Lung (tissue), 16 donors: ENCODE results near the gene POLR3B. TPM values are rescaled to one million over a fixed set of nuclear protein-coding genes. Genes with fewer than 3 reads are reported as not detected.

Source experiments
- ATAC-seq: fragments of 200-7000 bp; cut with Tn5 transposase; one replicate; pipeline ENCODE4 v1.9.1; 2020; ENCODE audit warnings: moderate number of reproducible peaks; ENCODE audit not compliant: insufficient read depth, low FRiP score
- DNase-seq, 3 donors: peaks; one replicate each; pipeline ENCODE4 v3.0.0-alpha.2; 2013 to 2017
- H3K27ac ChIP-seq, 2 donors: one replicate each; pipeline ENCODE4 v1.5.1; 2013; ENCODE audit warnings: mild to moderate bottlenecking in 2 of 2, moderate library complexity in 2 of 2, control low read depth in 1 of 2, inconsistent platforms in 1 of 2, low read depth in 1 of 2, low read length in 1 of 2
- H3K27me3 ChIP-seq, 3 donors: one replicate each; pipeline ENCODE4 v1.5.1; 2013; ENCODE audit warnings: low read length in 2 of 3; ENCODE audit not compliant: control insufficient read depth in 3 of 3, insufficient read depth in 3 of 3
- H3K36me3 ChIP-seq, 4 donors: one replicate each; pipeline ENCODE4 v1.5.1; 2013; ENCODE audit warnings: low read length in 4 of 4, mild to moderate bottlenecking in 1 of 4, moderate library complexity in 1 of 4; ENCODE audit not compliant: control insufficient read depth in 4 of 4, insufficient read depth in 4 of 4
- H3K4me1 ChIP-seq, 5 donors: one replicate each; pipeline ENCODE4 v1.5.1; 2013; ENCODE audit warnings: low read length in 5 of 5, mild to moderate bottlenecking in 2 of 5, moderate library complexity in 1 of 5; ENCODE audit not compliant: control insufficient read depth in 5 of 5, insufficient read depth in 5 of 5
- H3K4me3 ChIP-seq: one replicate; pipeline ENCODE4 v1.5.1; 2013; ENCODE audit warnings: mild to moderate bottlenecking, control low read depth, moderate library complexity
- H3K9ac ChIP-seq, 2 donors: one replicate each; pipeline ENCODE4 v1.5.1; 2013; ENCODE audit warnings: low read length in 2 of 2, control low read depth in 1 of 2; ENCODE audit not compliant: insufficient read depth in 1 of 2
- H3K9me3 ChIP-seq, 4 donors: one replicate each; pipeline ENCODE4 v1.5.1; 2013; ENCODE audit warnings: low read length in 3 of 4, mild to moderate bottlenecking in 1 of 4, moderate library complexity in 1 of 4; ENCODE audit not compliant: control insufficient read depth in 4 of 4, insufficient read depth in 3 of 4
- CTCF ChIP-seq: IDR thresholded peaks from 2 replicates; pipeline ENCODE4 v1.5.1; 2012; ENCODE audit warnings: mild to moderate bottlenecking; ENCODE audit errors: control extremely low read depth, extremely low read depth
- WGBS, 2 donors: extraction: QIAGEN DNeasy Blood & Tissue Kit; methylation state at CpG; one replicate each; pipeline ENCODE4 v1.1.7; 2013; 5-methylcytosine and 5-hydroxymethylcytosine counted together
- long read RNA-seq, 5 donors: transcript quantifications; one replicate each; lab custom pipeline, GENCODE V29; 2026
- polyA plus RNA-seq, 2 donors: library from polyadenylated mRNA; stranded (reverse); fragments of 200-250 nt; gene quantifications; one replicate each; pipeline ENCODE4 v1.2.1, GENCODE V29; 2013
- total RNA-seq, 2 donors: library from RNA; depleted of rRNA in 1 of 2; stranded (reverse); fragments of >200 nt in 1 of 2; gene quantifications; one replicate each; pipeline ENCODE4 v1.2.1, GENCODE V29; 2014 to 2021
- donor health status: control.
- donor health status: control.
- donor health status: Bipolar disorder and iron deficiency.
- donor health status: healthy.
- donor health status: DM: yes; HTN: yes; CAD: no.

Gene POLR3B
- 10 to 100 TPM; 11.4 to 13.5 TPM for total RNA-seq
- polyA plus RNA-seq = 1 to 10 TPM; 3.6 to 6.6 TPM
- long read RNA-seq, donor 1 = 0 reads
- long read RNA-seq, donor 2 = 0 reads
- long read RNA-seq, donor 3 = 0 reads
- long read RNA-seq, donor 4 = 0 reads
- long read RNA-seq, donor 5, full-length matches to known transcripts = 2 of 2 reads
- long read RNA-seq, donor 5, partial matches to known transcripts = 0 of 2 reads
- long read RNA-seq, donor 5, other reads (novel, unspliced or antisense) = 0 of 2 reads

DNA sequence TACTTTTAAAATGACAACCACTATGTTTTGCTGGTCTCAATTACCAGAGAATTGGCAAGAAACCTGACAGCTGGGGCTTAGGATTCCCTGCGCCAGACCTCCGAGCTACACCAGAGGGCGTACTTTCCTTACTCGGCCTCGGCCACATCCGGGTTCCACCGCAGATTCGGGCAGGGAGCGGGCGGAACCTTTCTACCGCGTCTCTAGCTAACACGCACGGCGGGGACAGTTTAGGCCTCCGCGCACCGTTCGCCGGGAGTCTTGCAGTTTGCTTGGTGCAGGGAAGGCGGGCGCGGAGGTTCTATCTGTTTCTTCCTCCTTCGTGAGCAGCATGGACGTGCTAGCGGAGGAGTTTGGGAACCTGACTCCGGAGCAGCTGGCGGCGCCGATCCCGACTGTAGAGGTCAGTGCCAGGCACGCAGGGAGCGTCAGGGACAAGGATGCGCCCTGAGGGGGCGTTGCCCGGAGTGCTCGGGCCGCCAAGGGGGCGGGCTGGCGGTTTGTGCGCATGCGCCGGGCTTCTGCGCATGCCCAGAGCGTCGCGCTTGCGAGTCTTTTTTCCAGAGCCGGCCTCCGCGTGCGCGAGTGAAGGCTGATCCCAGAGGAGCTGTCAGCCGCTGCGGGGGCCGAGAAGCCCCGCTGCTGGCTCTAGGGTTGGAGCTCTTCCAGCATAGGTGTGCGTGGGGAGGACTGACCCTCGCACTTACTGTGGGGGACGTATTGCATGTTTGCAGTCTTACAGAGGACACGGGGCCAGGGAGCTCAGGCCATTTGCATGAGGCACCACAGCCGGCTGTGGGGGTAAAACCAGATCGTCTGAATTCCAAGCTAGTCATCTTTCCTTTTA is at the start of gene POLR3B:
POLR3B (plus strand) TSS at position 200 of the 847 bp plus-strand sequence; CDS start at position 332, 132 bp downstream.
- H3K36me3 ChIP-seq = no peaks in the 10 kb centered on the region
- ATAC-seq (peak; percentile 94), DNase-seq (peak; percentile 97 to 99 (median 98))
- H3K9ac ChIP-seq = peak within 1 kb of the TSS; percentile 26 to 79
- peaks cover 0 to 14% (median 5%) of the 10 kb centered on the region in 5 donors for H3K4me1 ChIP-seq
- TF ChIP-seq CTCF = peak; percentile 77
- no peaks in the 10 kb centered on the region for H3K9me3 ChIP-seq
- WGBS, 2 donors = 0% methylated on average over 63 of the region's 63 CpGs
- peak within 1 kb of the TSS; percentile 65 for H3K4me3 ChIP-seq
- H3K27me3 ChIP-seq = no peaks in the 10 kb centered on the region
- H3K27ac ChIP-seq = peak within 1 kb of the TSS; percentile 86 to 91

DNA sequence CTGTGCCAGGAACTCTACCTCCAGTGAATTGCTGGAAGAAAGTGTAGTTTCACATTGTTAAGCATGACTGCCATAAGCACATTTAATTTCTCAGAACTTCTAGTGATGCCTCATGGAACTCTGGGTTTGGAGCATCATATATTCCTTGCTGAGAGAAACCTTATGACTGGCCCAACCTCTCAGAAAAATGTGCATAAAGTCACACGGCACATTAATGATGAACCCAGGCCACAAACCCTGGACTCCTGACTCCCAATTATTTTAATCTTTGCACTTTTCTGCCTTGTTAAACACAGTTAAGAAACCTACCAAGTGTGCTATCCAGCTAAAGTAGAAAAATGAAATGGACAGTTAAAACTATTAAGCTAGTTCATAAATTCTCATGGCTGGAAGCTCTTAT is 49.4 kb upstream of the POLR3B start:
- Histone ChIP-seq H3K4me3 (no peak overlapping the region), H3K36me3 (peaks cover 0 to 3% (median 1%) of the 10 kb centered on the region in 4 donors), H3K9me3 (no peaks in the 10 kb centered on the region), H3K4me1 (peaks cover 0 to 35% (median 14%) of the 10 kb centered on the region in 5 donors), H3K27me3 (no peaks in the 10 kb centered on the region), H3K27ac (no peak overlapping the region), H3K9ac (no peak overlapping the region)
- DNase-seq (no peak), ATAC-seq (no peak)
- TF ChIP-seq CTCF = no peak
- 93 to 96% methylated on average over 1 of the region's 1 CpG for WGBS, 2 donors

DNA sequence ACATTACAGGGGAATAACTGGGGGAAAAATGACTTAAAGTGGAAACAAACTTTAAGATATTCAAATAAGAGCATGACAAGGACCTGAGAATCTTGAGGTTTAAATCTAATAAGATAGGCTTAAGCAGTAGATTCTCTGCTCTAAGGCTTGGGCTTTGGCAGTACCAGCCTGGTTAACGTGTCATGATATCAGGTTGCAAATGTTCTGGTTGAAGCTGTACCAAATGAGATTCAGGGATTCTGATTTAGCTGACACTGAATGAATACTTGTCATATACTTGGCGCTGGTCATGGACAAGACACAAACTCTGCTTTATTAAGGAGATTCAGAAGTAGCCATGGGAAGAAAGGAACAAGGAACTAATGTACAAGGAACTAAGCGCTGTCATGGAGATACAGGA is 48.9 kb upstream of the POLR3B start:
- Histone ChIP-seq H3K9ac (no peak overlapping the region), H3K36me3 (peaks cover 0 to 4% (median 2%) of the 10 kb centered on the region in 4 donors), H3K9me3 (no peaks in the 10 kb centered on the region), H3K4me3 (no peak overlapping the region), H3K27me3 (no peaks in the 10 kb centered on the region), H3K4me1 (peaks cover 0 to 35% (median 14%) of the 10 kb centered on the region in 5 donors), H3K27ac (no peak overlapping the region)
- no peak for DNase-seq
- no peak for TF ChIP-seq CTCF
- WGBS, 2 donors = 91 to 96% methylated on average over 3 of the region's 3 CpGs
- no peak for ATAC-seq
